ENCODE data around the gene MELTF.

DNA sequence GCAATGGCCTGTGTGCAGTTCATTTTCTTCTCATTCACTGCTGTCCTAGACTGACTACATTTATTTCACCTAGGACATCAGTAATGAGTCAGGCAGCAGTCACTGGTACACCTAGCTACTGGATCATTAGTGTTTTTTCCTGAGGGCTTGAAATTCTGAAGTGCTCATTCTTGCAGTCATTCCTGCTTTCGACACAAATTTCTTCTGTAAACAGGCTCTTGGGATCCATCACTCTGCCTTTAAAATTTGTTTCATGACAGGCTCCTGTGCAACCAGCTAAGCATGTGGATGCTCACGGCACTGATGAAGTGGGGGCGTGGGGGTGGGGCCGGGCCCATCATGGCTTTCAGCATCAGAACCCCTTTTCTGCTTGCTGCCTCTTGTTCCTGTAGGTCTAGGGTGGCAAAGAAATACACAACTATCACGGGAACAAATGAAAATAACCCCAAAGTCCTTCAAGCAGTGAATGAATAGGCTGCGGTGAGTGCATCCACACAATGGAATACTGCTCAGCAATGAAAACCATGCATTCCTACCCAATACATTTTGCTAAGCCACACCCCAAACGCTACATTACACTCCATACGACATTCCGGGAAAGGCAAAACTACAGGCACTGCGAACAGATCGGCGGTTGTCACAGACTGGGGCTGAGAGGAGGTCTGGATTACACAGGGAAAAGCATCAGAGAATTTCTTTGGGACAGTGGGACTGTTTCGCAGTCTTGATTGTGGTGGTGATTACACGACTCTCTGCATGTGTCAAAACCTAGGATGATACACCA, 9.3 kb upstream of the MELTF start:
- TF ChIP-seq YY1 (IDR thresholded peaks at IDR 0.05; ENCODE audit: insufficient read depth, insufficient read length) (no peak), ZNF274 (IDR thresholded peaks at IDR 0.05; ENCODE audit: low read depth, low read length) (no peak)

All from NT2/D1 (cell line).